Activated naive CD4-positive, alpha-beta T cell treated with anti-CD3 and anti-CD28 coated beads, Interleukin-2, amount 50 U/mL, for 24 hours (primary cell): ENCODE data around the gene SERPINA4.

Experiments used
- H3K27ac Mint-ChIP-seq: one replicate; pipeline ENCODE4 v1.8.0; 2021; ENCODE audit warnings: mild to moderate bottlenecking, mixed read lengths
- H3K27me3 Mint-ChIP-seq: one replicate; pipeline ENCODE4 v1.8.0; 2021; ENCODE audit warnings: mixed read lengths
- H3K36me3 Mint-ChIP-seq: one replicate; pipeline ENCODE4 v1.8.0; 2021; ENCODE audit warnings: mixed read lengths
- H3K4me1 Mint-ChIP-seq: one replicate; pipeline ENCODE4 v1.8.0; 2021; ENCODE audit warnings: mixed read lengths
- H3K4me3 Mint-ChIP-seq: one replicate; pipeline ENCODE4 v1.8.0; 2021; ENCODE audit warnings: mild to moderate bottlenecking, mixed read lengths
- H3K9me3 Mint-ChIP-seq: one replicate; pipeline ENCODE4 v1.8.0; 2021; ENCODE audit warnings: mixed read lengths

SERPINA4 gene

GRCh38 chr14:94588311-94588710 is 27.1 kb downstream of the SERPINA4 start:
- Mint-ChIP-seq H3K27me3 (peaks cover 2% of the 10 kb centered on the region), H3K27ac (no peak overlapping the region), H3K4me1 (no peaks in the 10 kb centered on the region), H3K9me3 (no peaks in the 10 kb centered on the region), H3K4me3 (no peak overlapping the region), H3K36me3 (no peaks in the 10 kb centered on the region)

GRCh38 chr14:94591073-94591472 is 29.8 kb downstream of the SERPINA4 start:
- H3K4me3 Mint-ChIP-seq = no peak overlapping the region
- no peaks in the 10 kb centered on the region for H3K9me3 Mint-ChIP-seq
- no peaks in the 10 kb centered on the region for H3K4me1 Mint-ChIP-seq
- no peaks in the 10 kb centered on the region for H3K36me3 Mint-ChIP-seq
- peaks cover 8% of the 10 kb centered on the region for H3K27me3 Mint-ChIP-seq
- no peak overlapping the region for H3K27ac Mint-ChIP-seq

- no peaks in the 10 kb centered on the region for H3K9me3 Mint-ChIP-seq
- peaks cover 10% of the 10 kb centered on the region for H3K27me3 Mint-ChIP-seq
- H3K27ac Mint-ChIP-seq = no peak overlapping the region
- no peaks in the 10 kb centered on the region for H3K36me3 Mint-ChIP-seq
- H3K4me1 Mint-ChIP-seq = no peaks in the 10 kb centered on the region
- H3K4me3 Mint-ChIP-seq = no peak overlapping the region
Observed at GRCh38 chr14:94591871-94592270, 30.6 kb downstream of the SERPINA4 start.

DNA sequence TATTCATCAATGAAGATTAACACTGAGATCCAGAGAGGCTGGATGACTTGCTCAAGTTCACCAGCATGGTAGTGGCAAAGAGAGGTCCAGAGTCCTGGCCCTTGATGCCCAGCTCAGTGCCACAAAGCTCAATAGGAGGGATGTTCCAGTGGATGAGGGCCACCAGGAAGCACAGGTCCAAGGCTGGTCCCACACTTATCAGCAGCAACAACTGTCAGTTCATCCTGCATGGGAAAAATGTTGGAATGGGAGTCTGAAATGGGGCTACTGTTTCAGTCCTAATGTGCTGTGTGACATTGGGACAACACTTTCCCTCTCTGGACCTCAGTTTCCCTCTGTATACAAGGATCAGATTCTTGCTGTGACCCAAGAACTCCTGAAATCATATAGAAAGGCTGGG is 31.2 kb downstream of the SERPINA4 start:
- Mint-ChIP-seq H3K27ac (no peak overlapping the region), H3K9me3 (no peaks in the 10 kb centered on the region), H3K27me3 (peaks cover 7% of the 10 kb centered on the region), H3K4me3 (no peak overlapping the region), H3K36me3 (no peaks in the 10 kb centered on the region), H3K4me1 (no peaks in the 10 kb centered on the region)

GRCh38 chr14:94593376-94593748 is 32.1 kb downstream of the SERPINA4 start:
- H3K27me3 Mint-ChIP-seq = peaks cover 7% of the 10 kb centered on the region
- H3K4me3 Mint-ChIP-seq = no peak overlapping the region
- H3K27ac Mint-ChIP-seq = no peak overlapping the region
- no peaks in the 10 kb centered on the region for H3K36me3 Mint-ChIP-seq
- H3K9me3 Mint-ChIP-seq = no peaks in the 10 kb centered on the region
- no peaks in the 10 kb centered on the region for H3K4me1 Mint-ChIP-seq

- no peak overlapping the region for H3K4me3 Mint-ChIP-seq
- no peak overlapping the region for H3K27ac Mint-ChIP-seq
- H3K36me3 Mint-ChIP-seq = no peaks in the 10 kb centered on the region
- H3K27me3 Mint-ChIP-seq = peaks cover 7% of the 10 kb centered on the region
- H3K9me3 Mint-ChIP-seq = no peaks in the 10 kb centered on the region
- H3K4me1 Mint-ChIP-seq = no peaks in the 10 kb centered on the region
Observed at GRCh38 chr14:94593749-94594431, 32.6 kb downstream of the SERPINA4 start.

DNA sequence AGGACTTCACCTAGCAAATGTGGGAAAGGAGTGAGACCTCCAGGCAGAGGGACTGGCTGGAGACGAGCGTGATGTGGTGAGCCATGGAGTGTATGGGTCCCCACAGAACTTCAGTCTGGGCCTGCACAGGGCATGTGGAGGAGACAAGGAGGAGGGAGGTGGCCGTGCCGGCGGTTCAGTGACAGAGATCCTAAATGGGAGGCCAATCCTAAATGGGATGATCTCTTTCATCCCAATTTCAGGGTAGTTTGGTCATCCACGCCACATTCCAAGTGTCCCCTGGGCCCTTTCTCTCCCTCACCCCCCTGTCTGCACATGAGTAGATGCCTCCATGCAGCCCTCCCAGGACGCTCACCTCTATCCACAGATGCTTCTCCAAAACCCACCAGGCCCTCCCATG is 33.2 kb downstream of the SERPINA4 start:
- Mint-ChIP-seq H3K4me1 (no peaks in the 10 kb centered on the region), H3K36me3 (no peaks in the 10 kb centered on the region), H3K27me3 (peaks cover 7% of the 10 kb centered on the region), H3K9me3 (no peaks in the 10 kb centered on the region), H3K27ac (no peak overlapping the region), H3K4me3 (no peak overlapping the region)

DNA sequence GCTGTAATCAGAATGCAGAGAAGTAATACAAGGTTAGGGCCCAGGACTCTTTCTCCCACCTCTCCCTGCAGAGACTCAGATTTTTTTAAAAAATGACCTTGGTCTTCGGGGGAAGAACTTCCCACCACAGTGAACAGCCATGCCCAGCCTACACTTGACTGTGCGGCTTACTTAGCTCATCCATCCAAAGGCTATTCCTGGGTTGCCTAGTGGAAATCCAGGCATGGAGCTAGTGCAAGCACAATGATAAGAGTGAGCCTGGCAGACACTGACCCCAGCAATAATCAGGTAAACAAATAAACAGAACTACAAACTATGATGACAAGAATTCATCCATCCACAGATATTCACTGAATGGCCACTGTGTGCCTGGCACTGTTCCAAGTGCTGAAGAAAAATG is 34.7 kb downstream of the SERPINA4 start:
- Mint-ChIP-seq H3K4me3 (no peak overlapping the region), H3K27ac (no peak overlapping the region), H3K27me3 (peaks cover 7% of the 10 kb centered on the region)

GRCh38 chr14:94596361-94596760 is 35.1 kb downstream of the SERPINA4 start:
- no peaks in the 10 kb centered on the region for H3K9me3 Mint-ChIP-seq
- no peaks in the 10 kb centered on the region for H3K36me3 Mint-ChIP-seq
- H3K27ac Mint-ChIP-seq = no peak overlapping the region
- H3K4me3 Mint-ChIP-seq = no peak overlapping the region
- H3K27me3 Mint-ChIP-seq = peaks cover 7% of the 10 kb centered on the region
- no peaks in the 10 kb centered on the region for H3K4me1 Mint-ChIP-seq

More for the DNA sequence above, 34.7 kb downstream of the SERPINA4 start:
- Mint-ChIP-seq H3K36me3 (no peaks in the 10 kb centered on the region), H3K4me1 (no peaks in the 10 kb centered on the region), H3K9me3 (no peaks in the 10 kb centered on the region)

DNA sequence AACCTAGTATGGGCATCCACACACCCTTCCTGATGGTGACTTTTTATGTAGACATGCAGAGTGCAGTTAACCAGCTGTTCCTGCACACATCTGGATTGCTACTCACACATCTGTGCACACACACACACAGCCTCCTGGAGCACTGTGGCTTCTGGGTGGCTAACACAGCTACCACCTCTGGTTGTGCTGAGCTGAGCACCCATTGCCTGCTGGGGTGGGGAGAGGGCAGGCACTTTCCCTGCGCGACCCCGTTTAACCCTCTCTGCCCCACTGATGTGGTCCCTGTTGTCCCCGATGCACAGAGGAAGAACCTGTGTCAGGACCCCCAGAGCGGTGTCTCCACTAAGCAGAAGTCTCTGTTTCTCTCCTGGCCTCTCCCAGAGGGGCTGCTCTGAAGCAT is 36.5 kb downstream of the SERPINA4 start:
- Mint-ChIP-seq H3K27me3 (peaks cover 7% of the 10 kb centered on the region), H3K4me3 (no peak overlapping the region), H3K4me1 (no peaks in the 10 kb centered on the region), H3K27ac (no peak overlapping the region), H3K36me3 (no peaks in the 10 kb centered on the region), H3K9me3 (no peaks in the 10 kb centered on the region)

- Mint-ChIP-seq H3K4me3 (no peak overlapping the region), H3K27me3 (peaks cover 7% of the 10 kb centered on the region), H3K36me3 (no peaks in the 10 kb centered on the region), H3K9me3 (no peaks in the 10 kb centered on the region), H3K27ac (no peak overlapping the region), H3K4me1 (no peaks in the 10 kb centered on the region)
Observed at GRCh38 chr14:94598506-94598815, 37.2 kb downstream of the SERPINA4 start.

GRCh38 chr14:94598816-94599655 is 37.8 kb downstream of the SERPINA4 start:
- no peaks in the 10 kb centered on the region for H3K9me3 Mint-ChIP-seq
- peaks cover 7% of the 10 kb centered on the region for H3K27me3 Mint-ChIP-seq
- no peaks in the 10 kb centered on the region for H3K4me1 Mint-ChIP-seq
- no peak overlapping the region for H3K4me3 Mint-ChIP-seq
- H3K27ac Mint-ChIP-seq = no peak overlapping the region
- no peaks in the 10 kb centered on the region for H3K36me3 Mint-ChIP-seq

GRCh38 chr14:94599656-94600004 is 38.4 kb downstream of the SERPINA4 start:
- H3K27me3 Mint-ChIP-seq = peaks cover 7% of the 10 kb centered on the region
- H3K4me3 Mint-ChIP-seq = no peak overlapping the region
- no peaks in the 10 kb centered on the region for H3K4me1 Mint-ChIP-seq
- H3K9me3 Mint-ChIP-seq = no peaks in the 10 kb centered on the region
- no peaks in the 10 kb centered on the region for H3K36me3 Mint-ChIP-seq
- no peak overlapping the region for H3K27ac Mint-ChIP-seq

- Mint-ChIP-seq H3K36me3 (no peaks in the 10 kb centered on the region), H3K4me3 (no peak overlapping the region), H3K4me1 (no peaks in the 10 kb centered on the region), H3K9me3 (no peaks in the 10 kb centered on the region), H3K27ac (no peak overlapping the region), H3K27me3 (peaks cover 5% of the 10 kb centered on the region)
Observed at GRCh38 chr14:94600148-94600545, 38.9 kb downstream of the SERPINA4 start.

- Mint-ChIP-seq H3K36me3 (no peaks in the 10 kb centered on the region), H3K27ac (no peak overlapping the region), H3K27me3 (peaks cover 2% of the 10 kb centered on the region), H3K9me3 (no peaks in the 10 kb centered on the region), H3K4me1 (no peaks in the 10 kb centered on the region), H3K4me3 (no peak overlapping the region)
Observed at GRCh38 chr14:94601884-94602391, 40.7 kb downstream of the SERPINA4 start.

- no peak overlapping the region for H3K4me3 Mint-ChIP-seq
- H3K27ac Mint-ChIP-seq = no peak overlapping the region
- H3K36me3 Mint-ChIP-seq = no peaks in the 10 kb centered on the region
- H3K4me1 Mint-ChIP-seq = no peaks in the 10 kb centered on the region
- H3K27me3 Mint-ChIP-seq = peaks cover 2% of the 10 kb centered on the region
- H3K9me3 Mint-ChIP-seq = no peaks in the 10 kb centered on the region
Observed at GRCh38 chr14:94602722-94603121, 41.5 kb downstream of the SERPINA4 start.
